Activated naive CD4-positive, alpha-beta T cell treated with Interleukin-2 at 50 U/mL for 16 hours (primary cell): Measurements from ENCODE around the gene GABBR2.

Experiments used
- DNase-seq: peaks from one replicate; pipeline ENCODE4 v3.0.0-alpha.2; 2020

Gene GABBR2

DNA sequence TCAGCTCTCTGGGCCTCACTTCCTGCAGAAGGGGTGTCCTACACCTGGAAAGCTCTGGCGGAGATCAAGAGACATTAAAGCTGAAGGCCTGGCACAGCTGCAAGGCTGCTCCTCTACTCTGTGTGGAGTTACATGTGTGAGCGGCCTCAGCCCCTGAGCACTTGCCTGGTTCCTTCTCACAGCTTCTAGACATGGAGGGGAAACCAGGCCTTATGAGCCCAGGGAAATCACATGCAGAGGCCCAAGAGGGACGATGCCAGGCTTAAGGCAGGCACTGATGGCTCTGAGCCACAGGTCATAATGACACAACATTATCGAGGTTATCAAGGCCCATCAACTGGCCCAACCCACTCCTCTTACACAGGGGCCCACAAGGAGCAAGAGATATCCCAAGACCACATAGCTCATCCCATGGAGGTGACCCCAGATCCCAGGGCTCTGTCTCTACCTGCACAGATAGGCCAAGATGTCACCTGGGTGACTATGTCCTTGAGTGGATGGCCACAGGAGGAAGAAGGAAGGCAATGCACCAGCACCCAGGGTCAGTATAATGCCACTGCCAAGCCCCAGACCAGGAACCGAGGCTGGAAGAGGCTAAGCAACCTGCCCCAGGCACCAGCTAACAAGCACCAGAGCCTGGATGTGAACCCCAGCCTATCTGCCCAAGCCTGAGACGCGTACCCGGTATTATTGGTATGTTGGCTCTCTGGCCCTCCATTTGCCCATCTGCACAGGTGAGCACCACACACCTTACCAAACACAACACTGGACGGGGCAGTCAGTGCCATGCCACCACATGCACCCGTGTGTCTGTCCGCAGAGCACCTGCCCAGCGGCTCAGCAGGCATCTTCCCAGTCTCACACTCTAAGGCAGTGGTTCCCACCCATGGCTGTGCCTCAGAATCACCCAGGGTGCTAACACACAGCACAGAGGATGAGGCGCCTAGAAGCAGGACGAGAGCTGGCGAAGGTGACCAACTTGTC lies 143.3 kb downstream of the GABBR2 start:
- DNase-seq: no peak

DNA sequence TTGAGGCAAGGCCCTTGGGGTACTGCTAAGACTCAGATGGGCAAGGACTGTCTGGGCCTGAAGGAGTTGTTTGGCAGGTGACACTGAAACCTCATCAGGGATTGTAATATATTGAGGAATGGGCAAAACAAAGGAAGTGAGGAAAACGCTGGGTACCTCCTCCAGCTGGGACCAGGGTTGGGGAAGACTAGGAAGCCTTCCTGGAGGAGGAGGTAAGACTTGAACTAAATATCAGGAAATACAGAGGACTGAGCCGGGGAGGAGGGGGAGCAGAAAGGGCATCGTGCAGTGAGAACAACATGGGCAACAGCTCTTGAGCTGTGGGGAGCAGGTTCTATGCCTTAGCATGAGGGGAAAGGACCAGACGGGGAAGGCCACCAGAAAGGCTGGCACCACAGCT lies 144.0 kb downstream of the GABBR2 start:
- DNase-seq: no peak

DNA sequence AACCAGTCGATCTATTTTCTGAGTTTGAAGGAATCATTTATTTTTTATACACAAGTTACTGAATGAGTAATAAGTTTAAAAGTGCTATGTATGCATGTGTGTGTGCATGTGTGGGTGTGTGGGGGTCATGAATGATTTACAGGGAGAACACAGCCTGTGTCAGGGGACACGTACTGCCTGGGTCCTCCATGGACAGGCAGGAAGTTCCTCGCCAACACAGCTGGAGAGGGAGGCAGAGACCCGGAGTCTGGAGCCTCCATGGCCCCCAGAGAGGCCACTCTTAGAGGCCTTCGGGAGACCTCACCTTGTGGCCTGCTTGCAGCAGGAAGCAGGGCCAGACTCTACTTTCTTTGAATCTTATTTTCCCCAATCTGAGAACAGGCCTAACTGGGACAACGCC lies 144.7 kb downstream of the GABBR2 start:
- no peak for DNase-seq

DNA sequence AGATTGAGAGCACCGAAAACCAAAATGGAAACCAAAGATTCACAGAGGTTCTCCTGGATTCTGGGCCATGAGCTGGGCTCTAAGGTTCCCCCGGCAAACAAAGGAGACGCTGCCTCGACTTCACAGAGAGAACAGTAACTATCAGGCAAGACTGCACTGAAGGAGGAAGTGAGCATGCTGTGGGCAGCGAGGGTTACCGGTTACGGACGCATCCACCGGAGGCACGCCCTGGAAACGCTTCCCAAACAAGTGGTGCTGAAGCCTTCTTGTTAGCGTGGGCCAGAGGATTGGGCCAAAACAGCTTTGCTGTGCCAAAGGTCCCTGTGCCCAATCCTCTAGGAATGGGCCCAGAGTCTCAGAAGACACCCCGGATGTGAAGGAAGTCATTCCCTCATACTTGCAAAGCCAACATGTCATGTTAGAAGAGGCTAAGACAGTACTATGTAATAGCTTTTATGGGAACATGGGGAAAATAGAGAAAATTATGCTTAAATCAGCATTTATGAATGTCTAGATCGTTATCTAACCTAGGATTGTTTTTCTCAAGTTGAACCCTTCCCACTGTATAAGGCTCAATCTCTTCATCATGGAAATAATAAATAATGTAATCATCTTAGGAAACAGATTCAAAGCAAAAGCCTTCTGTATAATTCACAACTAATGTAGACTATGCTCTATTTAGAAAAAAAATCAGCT lies 145.4 kb downstream of the GABBR2 start:
- no peak for DNase-seq

DNA sequence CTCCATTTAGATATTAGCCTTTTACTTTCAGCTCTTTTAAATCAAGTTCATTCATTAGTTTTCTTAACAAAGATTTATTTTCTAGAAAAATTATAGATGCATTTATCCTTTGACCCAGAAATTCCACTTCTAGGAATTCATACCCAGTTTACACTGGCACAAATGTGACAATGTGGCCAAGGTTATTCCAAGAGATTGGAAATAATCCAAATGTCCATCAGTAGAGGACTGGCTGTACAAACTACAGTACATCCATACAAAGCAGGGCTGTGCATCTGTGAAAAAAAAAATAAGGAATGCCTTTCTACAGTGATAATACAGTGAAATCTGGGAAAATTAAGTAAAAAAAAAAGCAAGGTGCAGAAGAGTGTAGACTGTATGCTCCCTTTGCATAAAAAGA lies 149.2 kb downstream of the GABBR2 start:
- no peak for DNase-seq

DNA sequence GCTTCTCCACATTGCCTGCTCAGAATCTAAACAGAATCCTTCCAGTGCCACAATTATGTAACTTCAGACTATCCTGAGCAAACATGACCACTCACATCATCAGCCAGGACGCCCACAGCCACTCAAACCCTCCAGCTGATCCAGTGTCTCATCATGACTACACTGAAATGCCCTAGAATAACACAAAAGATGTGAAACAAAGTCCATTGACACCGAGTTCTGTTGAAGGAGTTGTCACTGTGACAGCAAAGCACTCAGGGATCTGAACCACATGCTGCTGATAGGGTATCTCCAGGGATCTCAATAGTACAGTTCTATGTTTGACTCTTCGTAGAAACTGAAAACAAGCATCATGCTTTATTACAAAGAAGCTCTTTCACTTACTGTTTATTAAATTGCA lies 150.2 kb downstream of the GABBR2 start:
- DNase-seq: no peak

DNA sequence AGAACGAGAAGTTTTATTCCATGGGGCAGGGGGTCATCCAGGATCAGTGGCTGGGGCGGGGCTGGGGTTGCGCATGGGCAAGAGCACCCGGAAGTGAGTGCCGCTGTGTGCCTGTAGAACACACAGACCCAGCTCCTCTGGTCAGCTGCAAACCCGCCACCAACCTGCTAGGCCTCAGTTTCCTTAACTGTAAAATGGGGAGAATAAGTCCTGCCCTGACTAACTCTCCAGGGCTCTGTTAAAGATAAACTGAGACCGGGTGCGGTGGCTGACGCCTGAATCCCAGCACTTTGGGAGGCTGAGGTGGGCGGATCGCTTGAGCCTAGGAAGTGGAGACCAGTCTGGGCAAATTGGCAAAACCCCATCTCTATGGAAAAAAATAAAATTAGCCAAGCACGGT lies 152.2 kb downstream of the GABBR2 start:
- no peak for DNase-seq

DNA sequence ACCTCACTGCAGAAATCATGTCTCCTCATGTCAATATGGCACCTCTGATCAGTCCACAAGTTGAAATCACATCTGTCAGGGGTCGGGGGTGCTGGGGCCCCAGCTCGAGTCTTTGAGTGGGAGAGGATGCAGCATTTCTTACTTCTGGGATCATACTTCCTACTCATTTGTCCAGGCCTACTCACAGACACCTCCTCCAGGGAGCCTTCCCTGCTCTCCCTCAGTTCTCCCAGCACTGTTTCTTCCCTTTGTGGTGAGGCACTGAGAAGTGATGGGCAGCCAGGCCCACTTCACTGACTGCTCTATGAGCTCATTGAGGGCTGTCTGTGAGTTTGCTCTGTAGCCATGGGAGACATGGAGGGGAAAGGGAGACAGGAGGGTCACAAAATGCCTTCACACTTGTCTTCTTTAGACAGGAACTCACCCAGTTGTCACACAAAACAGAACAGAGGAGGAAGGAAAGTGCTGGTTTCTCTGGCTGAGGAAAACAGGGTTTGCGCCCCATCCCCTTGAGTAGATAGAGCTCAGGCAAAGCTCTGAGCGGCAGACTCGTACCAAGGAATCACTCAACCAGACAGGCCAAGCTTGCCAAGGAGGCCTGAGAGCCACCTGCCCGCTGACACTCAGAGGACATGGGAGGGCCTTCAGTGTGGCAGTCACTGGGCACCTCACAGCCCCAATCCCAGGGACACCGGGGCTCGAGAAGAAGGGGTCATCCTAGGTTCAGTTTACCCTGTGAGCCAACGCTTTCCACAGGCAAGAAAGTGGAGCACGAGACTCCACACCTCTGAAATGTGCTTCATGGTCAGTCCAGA lies 152.9 kb downstream of the GABBR2 start:
- no peak for DNase-seq

DNA sequence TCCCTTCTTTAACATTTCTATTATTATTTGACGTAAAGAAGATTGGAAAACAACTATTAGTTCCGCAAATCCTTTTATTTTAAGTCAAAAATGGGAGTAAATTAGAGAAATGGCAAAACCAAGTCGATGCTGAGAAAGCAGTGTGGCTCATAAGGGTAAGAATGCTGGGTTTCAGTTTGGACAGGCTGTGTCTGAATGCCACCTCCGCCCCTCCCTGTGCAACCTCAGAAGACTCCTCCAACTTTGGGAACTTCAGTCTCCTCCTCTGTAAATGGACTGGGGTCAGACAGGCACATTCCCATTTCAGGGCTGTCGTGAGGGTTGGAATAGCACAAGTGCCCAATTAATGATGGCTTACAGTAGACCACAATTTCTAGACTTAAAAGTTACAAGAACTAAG lies 154.0 kb downstream of the GABBR2 start:
- no peak for DNase-seq

DNA sequence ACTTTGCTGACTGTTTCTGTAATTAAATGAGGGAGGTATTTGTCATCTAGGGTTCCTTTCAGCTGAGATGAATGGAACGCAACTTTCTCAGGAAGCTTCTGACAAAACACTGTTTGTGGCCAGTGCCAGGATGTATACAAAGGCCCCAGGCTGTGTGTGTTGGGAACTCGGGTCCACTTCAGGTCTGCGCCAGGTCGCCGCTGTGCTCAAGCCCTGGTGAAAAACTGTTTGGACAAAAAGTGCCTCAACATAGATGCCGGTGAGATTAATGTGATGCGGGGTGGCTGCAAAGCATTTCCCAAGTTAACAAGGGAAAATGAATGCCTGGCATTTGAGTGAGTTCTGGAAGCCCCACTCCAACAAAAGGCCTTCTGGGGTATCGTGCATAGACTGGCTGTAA lies 156.4 kb downstream of the GABBR2 start:
- no peak for DNase-seq

DNA sequence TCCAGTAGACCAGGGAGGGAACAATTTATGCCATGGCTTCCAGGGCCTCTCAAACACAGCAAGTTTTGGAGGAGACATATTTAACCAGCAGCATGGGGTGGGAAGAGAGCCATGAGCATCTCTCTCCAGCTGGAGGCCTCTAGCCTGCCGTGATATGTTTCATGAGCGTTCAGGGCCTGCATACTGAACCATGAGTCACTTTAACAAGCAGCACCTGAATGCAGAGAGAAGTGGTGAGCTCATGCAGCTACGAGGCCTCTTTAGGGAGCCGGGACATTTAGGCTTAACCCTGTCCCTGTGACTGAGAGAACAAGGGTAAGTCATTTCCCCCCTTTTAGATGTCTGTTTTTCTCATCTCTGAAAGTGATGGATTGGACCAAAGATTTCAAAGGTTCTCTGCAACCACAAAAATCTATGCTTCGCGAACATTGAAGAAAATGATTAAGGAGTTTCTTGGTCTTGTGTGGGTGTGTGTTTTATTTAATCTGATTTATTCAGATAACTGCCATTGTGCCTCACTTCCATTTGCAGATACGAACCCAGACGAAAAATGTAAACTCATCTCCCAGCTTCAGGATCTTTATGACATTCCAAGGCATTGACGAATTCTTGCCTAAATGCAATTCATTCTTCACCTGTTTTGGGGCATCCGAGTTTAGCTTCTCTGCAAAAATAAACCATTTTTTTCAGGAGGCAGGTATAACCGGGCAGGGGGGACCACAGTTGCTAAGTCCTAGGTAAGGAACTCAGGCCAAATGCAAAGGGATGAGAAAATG lies 157.0 kb downstream of the GABBR2 start:
- no peak for DNase-seq

DNA sequence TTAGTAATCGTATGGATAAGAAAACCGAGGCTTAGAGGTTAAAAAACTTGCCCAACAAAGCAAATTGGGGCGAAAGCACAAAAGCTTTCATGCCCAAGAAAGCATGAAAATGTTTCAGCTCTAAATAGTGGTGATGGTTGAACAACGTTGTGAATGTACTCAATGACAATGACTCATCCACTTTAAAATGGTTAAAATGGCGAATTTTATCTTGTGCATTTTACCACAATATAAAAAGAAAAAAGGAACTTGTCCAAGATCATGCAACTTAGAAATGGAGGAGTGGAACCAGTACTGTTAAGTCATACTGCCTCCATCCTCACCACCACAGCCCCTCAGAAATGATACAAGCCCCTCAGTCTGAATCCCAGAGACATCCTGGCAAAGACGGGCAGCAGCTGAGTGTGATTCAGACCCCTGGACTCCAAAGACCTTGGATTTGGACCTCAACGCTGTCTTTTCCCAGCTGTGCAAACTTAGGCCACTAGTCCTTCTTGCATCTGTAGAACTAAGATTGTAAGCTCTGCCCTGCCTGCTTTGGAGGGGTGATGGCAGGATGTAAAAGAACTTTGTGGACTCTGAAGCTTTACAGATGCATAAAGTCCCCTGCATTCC lies 158.4 kb downstream of the GABBR2 start:
- DNase-seq: no peak

DNA sequence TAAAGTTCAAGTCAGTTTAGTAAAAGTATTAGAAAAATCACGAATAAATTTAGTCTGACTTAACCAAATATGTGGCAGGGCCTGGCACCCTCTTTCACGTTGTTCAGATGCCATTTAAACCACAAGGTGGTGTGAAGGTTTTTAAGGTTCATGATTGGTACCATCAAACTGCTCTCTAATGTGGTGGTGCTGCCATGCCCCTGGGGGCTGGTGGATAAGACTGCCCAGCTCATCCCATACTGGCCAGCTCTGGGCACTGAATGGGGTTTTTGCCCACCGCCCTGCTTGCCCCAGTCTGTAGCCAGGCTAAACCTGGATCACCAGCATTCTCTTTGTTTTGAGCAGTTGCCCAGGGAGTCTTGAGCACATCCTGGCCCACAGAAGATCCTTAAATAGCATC lies 159.3 kb downstream of the GABBR2 start:
- DNase-seq: no peak

DNA sequence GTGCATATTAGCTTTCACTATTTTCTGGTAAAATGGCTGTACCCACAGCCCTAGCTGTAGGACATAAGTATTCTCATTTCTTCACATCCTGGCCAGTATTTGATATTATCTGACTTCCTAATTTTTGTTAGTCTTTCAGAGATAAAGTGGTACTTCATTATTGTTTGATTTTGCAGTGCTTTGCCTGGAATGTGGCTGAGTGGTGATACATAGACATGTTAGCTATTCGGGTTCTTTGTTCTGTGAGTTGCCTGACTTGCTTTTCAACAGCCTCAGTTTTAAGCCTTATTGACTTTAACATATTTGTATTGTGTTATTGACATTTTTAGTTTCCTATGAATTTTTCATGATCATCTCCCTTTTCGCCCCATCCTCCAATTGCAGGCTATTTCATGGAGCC lies 161.1 kb downstream of the GABBR2 start:
- DNase-seq: no peak

DNA sequence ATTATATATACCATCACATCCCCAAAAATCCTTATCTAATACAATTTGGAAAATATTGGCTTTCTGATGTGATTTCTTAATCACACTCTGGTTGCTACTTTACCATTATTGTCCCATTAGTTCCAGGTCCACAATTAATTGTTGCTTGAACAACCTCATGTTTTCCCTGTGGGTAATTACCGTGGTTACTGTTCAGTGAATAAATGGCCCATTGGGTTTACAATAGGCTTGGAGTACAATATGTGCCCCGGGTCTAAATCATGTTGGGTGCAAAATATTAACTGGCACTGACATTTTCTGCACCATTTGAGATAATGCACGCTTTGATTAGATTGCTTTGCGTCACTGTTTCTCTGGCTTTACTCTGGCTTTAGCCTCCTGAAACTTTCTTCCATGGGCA lies 163.7 kb downstream of the GABBR2 start:
- DNase-seq: no peak

DNA sequence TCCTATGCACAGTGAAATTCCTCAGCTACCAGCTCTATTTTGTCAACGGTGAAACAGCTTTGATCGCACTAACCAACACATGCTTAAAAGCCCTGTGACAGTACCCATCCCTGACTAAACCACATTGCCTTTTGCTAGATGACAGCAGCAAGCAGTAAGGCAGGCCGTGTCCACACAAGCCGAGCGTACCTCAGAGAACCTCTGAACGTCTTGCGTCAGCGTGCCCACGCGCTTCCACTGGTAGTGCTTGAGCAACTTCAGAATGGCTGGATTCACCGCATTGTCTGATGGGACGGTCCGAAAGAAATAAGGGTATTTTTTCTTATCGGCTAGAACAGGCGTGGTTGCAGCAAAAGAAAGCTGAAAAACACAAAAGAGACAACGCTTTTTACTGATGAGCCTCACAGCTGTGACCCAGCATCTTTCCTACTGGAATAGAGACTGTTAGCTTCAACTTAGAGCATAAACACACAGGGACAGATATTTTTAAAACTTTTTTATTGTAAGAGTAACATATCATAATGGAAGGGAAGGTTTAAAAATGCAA lies 167.0 kb downstream of the GABBR2 start:
- DNase-seq: no peak

DNA sequence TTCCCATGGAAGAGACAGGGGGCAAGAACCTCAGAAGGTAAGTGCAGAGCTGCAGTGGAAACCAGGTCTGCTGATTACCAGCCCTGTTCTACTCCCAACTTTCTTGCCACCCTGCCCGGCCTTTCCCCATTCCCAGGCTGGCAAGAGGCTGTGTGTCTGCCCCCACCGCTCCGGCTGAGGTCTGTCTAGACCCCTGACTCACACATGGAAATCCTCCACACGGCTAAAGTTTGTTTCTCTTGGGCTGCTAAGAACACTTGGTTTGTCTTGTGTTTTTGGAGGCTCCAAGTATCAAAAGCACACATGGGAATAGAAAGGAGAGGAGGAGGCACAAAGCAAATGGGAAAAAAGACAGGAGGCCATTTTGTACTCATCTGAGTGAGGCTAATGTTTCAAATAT lies 168.3 kb downstream of the GABBR2 start:
- no peak for DNase-seq

DNA sequence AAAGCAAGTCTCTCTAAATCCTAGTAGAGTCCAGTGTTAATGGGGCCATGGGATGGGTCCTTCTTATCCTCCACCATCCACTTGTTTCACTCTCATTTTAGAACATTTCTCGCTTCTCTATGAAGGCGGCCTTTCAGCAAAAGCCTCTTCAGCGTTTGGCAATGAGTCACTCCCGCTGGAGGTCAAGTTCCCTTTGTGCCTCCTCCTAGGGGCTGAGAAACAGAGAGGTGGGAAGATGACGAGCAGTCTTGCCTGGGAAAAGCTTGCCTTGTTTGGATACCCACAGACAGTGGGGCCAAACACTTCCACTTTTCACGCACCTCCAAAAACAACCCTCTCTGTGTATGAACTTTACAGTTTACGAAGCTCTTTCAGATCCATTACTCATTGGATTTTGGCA lies 168.8 kb downstream of the GABBR2 start:
- DNase-seq: no peak

DNA sequence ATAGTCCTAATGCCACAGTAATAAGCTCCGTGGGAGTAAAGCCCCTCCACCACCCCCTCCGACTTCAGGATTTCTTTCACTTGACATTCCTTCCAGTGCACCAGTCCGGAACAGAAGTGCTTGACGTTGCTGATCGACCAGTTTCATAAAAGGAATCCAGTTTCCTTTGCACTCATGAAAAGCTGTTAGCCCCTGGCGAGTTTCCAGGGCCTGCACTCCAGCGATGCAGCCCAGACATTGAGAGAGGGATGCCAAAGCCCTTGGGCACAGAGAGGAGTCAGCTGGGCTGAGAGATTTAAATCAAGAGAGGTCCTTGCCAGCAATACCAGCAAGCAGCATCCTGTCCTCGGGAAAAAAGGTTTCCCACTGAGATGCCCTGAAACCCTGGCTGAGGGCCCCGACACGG lies 170.1 kb downstream of the GABBR2 start:
- DNase-seq: no peak

DNA sequence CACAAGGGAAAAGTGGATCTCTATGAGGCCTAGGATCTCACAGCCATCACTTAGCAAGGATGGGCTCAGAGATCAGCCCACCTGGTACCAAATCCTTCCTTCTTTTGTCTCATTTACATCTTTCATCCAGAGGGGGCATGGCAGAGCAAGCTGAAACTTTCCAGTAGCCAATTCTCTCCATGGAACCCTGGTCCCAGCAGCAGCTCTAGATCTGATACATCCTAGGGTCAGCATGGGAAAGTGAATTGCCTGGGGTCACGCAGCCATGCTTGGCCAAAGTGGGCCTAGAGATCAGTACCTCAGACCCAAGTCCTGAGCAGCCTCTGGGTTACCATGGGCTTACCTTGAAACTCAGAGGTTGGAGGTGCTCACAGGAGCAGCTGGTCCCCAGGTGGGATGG lies 170.5 kb downstream of the GABBR2 start:
- no peak for DNase-seq

DNA sequence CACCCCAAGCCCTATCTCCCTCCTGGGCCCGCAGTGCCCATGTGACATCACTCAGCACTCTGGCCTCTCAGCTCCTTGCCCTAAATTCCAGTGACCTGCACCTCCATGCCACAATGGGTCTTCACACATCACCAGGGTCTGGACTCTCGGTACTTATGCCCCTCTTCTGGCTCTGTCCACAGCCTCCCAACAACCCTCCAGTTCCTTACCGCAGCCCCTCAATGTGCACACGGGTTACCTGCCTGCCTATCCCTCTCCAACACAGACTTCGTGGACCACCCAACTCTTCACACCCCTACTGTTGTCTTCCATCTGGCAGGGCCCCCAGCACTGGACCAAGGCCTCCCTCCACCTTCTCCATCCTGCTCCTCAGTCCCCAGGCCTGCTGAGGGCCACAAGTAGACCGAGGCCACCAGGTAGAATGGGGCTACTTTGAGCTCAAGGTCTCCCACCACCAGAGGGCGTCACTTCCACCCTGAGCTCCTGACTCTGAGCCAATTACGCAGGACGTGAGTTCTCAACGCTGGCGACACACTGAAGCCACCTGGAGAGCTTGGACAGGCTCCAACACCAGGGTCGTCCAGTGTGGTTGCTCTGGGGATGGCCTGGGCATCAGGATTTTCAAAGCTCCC lies 172.1 kb downstream of the GABBR2 start:
- no peak for DNase-seq
